ENCODE data around the gene TRIM62. TPM values are rescaled to one million over a fixed set of nuclear protein-coding genes. Genes with fewer than 3 reads are reported as not detected.

The TRIM62 gene
- polyA plus RNA-seq, 1 experiment = 5.2 TPM

- CTCF ChIA-PET = interaction anchor here (0.6 to 1.8 kb wide), 9 partner anchors 8 to 127 kb away, joined by 3 to 8 read pairs (median 3); no protein-coding TSS in a partner anchor
- TF ChIP-seq CTCF (IDR thresholded peaks at IDR 0.05; ENCODE audit: insufficient read depth, low read depth, low read length) = no peak
- Histone ChIP-seq H3K4me3 (ENCODE audit: low read depth, low read length) (peak overlapping the region; percentile 70), H3K36me3 (ENCODE audit: control insufficient read depth, insufficient read depth, low read length) (no peaks in the 10 kb centered on the region; the same call in 1 of the 2 replicates), H3K27me3 (ENCODE audit: control insufficient read depth, insufficient read depth, low read length) (peaks cover 2% of the 10 kb centered on the region; the same call in 1 of the 2 replicates)
- POLR2A ChIA-PET = no interaction called here
- DNase-seq (ENCODE audit: low read depth) = no peak
Measured at GRCh38 chr1:33180911-33181890, 642 bp downstream of the TRIM62 start.

DNA sequence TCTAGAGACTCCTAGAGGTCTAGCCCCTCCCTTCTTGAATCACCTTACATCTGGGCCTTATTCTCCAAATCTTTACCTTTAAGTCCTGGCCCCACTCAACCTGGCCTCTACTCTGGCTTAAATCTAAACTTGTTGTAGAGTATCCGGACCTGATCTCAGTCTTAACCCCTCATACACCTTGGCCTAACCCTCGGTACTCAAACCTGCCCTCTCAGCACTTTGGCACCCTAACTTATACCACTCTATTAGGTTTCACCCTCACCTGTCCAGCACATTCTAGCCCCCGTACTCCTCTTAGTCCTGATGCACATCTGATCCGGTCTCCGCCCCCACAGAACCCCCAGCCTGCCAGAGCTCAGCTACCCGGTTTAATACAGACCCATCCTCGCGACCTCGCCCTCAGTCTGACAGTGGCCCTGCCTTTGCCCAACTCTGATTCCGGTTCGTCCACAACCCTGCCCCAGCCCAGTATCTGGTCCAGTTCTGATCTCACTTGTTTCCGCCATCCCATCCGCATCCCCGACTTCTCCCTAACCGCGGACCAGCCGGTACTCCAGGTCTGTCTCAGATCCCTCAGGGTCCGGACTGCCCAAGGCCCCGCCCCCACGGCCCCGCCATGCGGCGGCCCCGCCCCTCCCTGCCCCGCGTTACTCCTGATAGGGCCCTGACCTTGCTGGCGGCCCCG, 1.5 kb downstream of the TRIM62 start:
- ChIA-PET CTCF (interaction anchor here (1.2 to 1.8 kb wide), 5 partner anchors 7 to 116 kb away, joined by 3 to 8 read pairs (median 6); no protein-coding TSS in a partner anchor), POLR2A (no interaction called here)
- DNase-seq (ENCODE audit: low read depth) = no peak
- Histone ChIP-seq H3K36me3 (ENCODE audit: control insufficient read depth, insufficient read depth, low read length) (no peaks in the 10 kb centered on the region; the same call in 1 of the 2 replicates), H3K4me3 (ENCODE audit: low read depth, low read length) (peak overlapping the region; percentile 53), H3K27me3 (ENCODE audit: control insufficient read depth, insufficient read depth, low read length) (peaks cover 2% of the 10 kb centered on the region; the same call in 1 of the 2 replicates)
- no peak for TF ChIP-seq CTCF (IDR thresholded peaks at IDR 0.05; ENCODE audit: insufficient read depth, low read depth, low read length)

DNA sequence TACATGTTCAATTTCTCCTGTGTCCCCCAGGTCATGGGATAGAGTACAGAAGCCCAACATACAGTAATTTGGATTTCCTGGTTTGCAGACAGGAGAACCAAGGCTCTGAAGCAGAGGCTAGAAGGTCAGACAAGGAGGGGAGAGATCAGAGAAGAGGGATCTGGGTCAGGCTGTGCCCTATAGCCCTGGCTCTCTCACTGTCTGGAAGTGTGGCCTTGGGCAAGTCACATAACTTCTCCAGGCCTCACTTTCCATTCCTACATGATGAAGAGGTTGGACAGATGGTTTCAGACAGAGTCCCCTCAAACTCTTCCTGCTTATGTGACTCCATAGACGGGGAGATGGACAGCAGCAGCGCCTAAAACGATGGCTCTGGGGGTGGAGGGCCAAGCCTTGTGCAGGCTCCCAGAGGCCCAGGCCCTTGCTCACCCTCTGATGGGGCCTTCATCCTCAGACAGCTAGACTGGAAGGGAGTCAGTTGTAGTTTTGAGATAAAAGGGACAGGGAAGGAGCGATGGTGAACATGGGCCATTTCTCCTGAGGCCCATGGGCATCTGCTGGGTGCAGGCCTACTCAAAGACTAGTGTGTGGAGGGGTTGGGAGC, 2.9 kb downstream of the TRIM62 start:
- Histone ChIP-seq H3K4me3 (ENCODE audit: low read depth, low read length) (no peak overlapping the region), H3K27me3 (ENCODE audit: control insufficient read depth, insufficient read depth, low read length) (no peaks in the 10 kb centered on the region), H3K36me3 (ENCODE audit: control insufficient read depth, insufficient read depth, low read length) (no peaks in the 10 kb centered on the region; the same call in 1 of the 2 replicates)
- POLR2A ChIA-PET = no interaction called here
- no peak for DNase-seq (ENCODE audit: low read depth)
- CTCF ChIA-PET = interaction anchor here (0.5 to 0.7 kb wide), 2 partner anchors 52 to 282 kb away, joined by 3 read pairs; no protein-coding TSS in a partner anchor
- no peak for TF ChIP-seq CTCF (IDR thresholded peaks at IDR 0.05; ENCODE audit: insufficient read depth, low read depth, low read length)

DNA sequence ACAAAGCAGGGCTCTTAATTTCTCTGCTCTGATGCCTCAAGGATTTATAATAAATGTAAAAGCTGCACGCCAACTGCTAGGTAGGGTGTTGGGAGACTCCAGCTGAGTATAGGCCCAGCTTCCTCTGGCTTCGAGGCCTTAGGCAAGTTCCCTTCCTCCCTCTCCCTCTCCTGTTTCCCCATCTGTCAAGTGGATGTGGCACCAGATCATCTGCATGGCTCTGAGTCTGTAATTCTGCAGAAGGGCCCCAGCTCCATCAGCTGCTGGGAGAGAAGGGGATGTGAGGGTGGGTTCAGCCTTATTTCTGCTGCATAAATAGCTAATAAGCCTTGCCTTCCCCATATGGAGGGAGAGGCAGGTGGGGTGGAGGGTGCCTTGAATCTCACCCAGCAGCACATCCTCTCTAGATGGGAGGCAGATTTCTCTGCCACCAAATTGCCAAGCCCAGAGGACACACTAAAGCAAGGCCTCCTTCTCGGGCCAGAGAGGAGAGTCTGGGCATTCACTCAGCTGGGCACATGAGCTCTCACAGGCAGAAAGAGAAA, 3.8 kb downstream of the TRIM62 start:
- ChIA-PET CTCF (interaction anchor here (0.7 kb wide), 1 partner anchor 51 kb away, joined by 3 read pairs; no protein-coding TSS in a partner anchor), POLR2A (no interaction called here)
- H3K27me3 ChIP-seq (ENCODE audit: control insufficient read depth, insufficient read depth, low read length) = no peaks in the 10 kb centered on the region
- H3K4me3 ChIP-seq (ENCODE audit: low read depth, low read length) = no peak overlapping the region
- no peaks in the 10 kb centered on the region; the same call in 1 of the 2 replicates for H3K36me3 ChIP-seq (ENCODE audit: control insufficient read depth, insufficient read depth, low read length)
- no peak for DNase-seq (ENCODE audit: low read depth)
- TF ChIP-seq CTCF (IDR thresholded peaks at IDR 0.05; ENCODE audit: insufficient read depth, low read depth, low read length) = no peak

Measured in BJ (cell line).